NT2/D1 (cell line): Measurements from ENCODE around the gene CYP27A1.

Experiments
- YY1 ChIP-seq: IDR thresholded peaks from 2 replicates; pipeline ENCODE4 v1.6.1; 2011; ENCODE audit not compliant: insufficient read length, insufficient read depth
- ZNF274 ChIP-seq: IDR thresholded peaks from 2 replicates; pipeline ENCODE4 v1.6.1; 2011; ENCODE audit warnings: mild to moderate bottlenecking, low read depth, low read length

- TF ChIP-seq ZNF274, result no peak
- no peak for TF ChIP-seq YY1
These were observed 20.5 kb downstream of the CYP27A1 start for GRCh38 chr2:218802386-218802994.
